WTC11 (cell line): ENCODE results near the gene G6PC3. TPM values are rescaled to one million over a fixed set of nuclear protein-coding genes. Genes with fewer than 3 reads are reported as not detected.
A peak's percentile ranks its signal among the peaks of the same experiment; 100 is the strongest.

Experiments used
- CTCF ChIP-seq: fragments of 200-600 bp; IDR thresholded peaks from 2 replicates; pipeline ENCODE4 v1.8.0; 2022; ENCODE audit warnings: antibody characterized with exemption
- E2F5 ChIP-seq: sonication (generic); formaldehyde crosslinking; IDR thresholded peaks from 2 replicates; pipeline ENCODE4 v1.8.1; 2022; ENCODE audit warnings: mild to moderate bottlenecking, moderate library complexity, missing genetic modification reagents
- FOXK1 ChIP-seq: sonication (generic); formaldehyde crosslinking; IDR thresholded peaks from 2 replicates; pipeline ENCODE4 v1.8.0; 2022; ENCODE audit warnings: mild to moderate bottlenecking, moderate library complexity, missing genetic modification reagents
- HMGA2 ChIP-seq: fragments of 250-450 bp; sonication (Bioruptor Pico); IDR thresholded peaks from 2 replicates; pipeline ENCODE4 v1.4.0; 2021; ENCODE audit warnings: mild to moderate bottlenecking, moderate library complexity
- JUN ChIP-seq: sonication (generic); formaldehyde crosslinking; IDR thresholded peaks from 2 replicates; pipeline ENCODE4 v1.8.0; 2023; ENCODE audit warnings: mild to moderate bottlenecking, missing genetic modification reagents
- OVOL2 ChIP-seq: fragments of 250-450 bp; sonication (Bioruptor Pico); IDR thresholded peaks from 2 replicates; pipeline ENCODE4 v1.9.0; 2021; ENCODE audit warnings: mild to moderate bottlenecking, borderline replicate concordance
- RELA ChIP-seq: sonication (generic); formaldehyde crosslinking; IDR thresholded peaks from 2 replicates; pipeline ENCODE4 v1.8.1; 2022; ENCODE audit warnings: missing genetic modification reagents, mild to moderate bottlenecking, borderline replicate concordance
- RORB ChIP-seq: fragments of 250-450 bp; sonication (Bioruptor Pico); IDR thresholded peaks from 2 replicates; pipeline ENCODE4 v1.9.0; 2021; ENCODE audit warnings: mild to moderate bottlenecking
- SMAD3 ChIP-seq: sonication (generic); formaldehyde crosslinking; IDR thresholded peaks from 2 replicates; pipeline ENCODE4 v1.8.0; 2022; ENCODE audit warnings: missing genetic modification reagents, mild to moderate bottlenecking, borderline replicate concordance
- SMAD4 ChIP-seq: sonication (generic); formaldehyde crosslinking; IDR thresholded peaks from 2 replicates; pipeline ENCODE4 v1.8.0; 2022; ENCODE audit warnings: mild to moderate bottlenecking, missing genetic modification reagents
- STAT6 ChIP-seq: sonication (generic); formaldehyde crosslinking; conservative IDR thresholded peaks from 2 replicates; pipeline ENCODE4 v1.8.1; 2023; ENCODE audit warnings: mild to moderate bottlenecking, low read depth, missing genetic modification reagents, moderate library complexity
- TEAD1 ChIP-seq: sonication (generic); formaldehyde crosslinking; IDR thresholded peaks from 2 replicates; pipeline ENCODE4 v1.8.0; 2022; ENCODE audit warnings: mild to moderate bottlenecking, missing genetic modification reagents
- USF1 ChIP-seq: sonication (generic); formaldehyde crosslinking; IDR thresholded peaks from 2 replicates; pipeline ENCODE4 v1.8.0; 2022; ENCODE audit warnings: mild to moderate bottlenecking, missing genetic modification reagents
- ZNF396 ChIP-seq: fragments of 250-450 bp; sonication (Bioruptor Pico); IDR thresholded peaks from 2 replicates; pipeline ENCODE4 v1.8.0; 2021; ENCODE audit warnings: mild to moderate bottlenecking, moderate library complexity, borderline replicate concordance
- ZNF425 ChIP-seq: fragments of 250-450 bp; sonication (Bioruptor Pico); conservative IDR thresholded peaks from 2 replicates; pipeline ENCODE4 v1.9.0; 2021; ENCODE audit warnings: mild to moderate bottlenecking
- ZSCAN18 ChIP-seq: fragments of 250-450 bp; sonication (Bioruptor Pico); IDR thresholded peaks from 2 replicates; pipeline ENCODE4 v2.1.2; 2022; ENCODE audit warnings: mild to moderate bottlenecking, moderate library complexity
- total RNA-seq: library from RNA; stranded (reverse); gene quantifications from 3 replicates; pipeline ENCODE4 v1.2.3, GENCODE V29; 2021
- TF ChIP-seq, protein P1 (sequence below): sonication (generic); formaldehyde crosslinking; IDR thresholded peaks from 2 replicates; pipeline ENCODE4 v1.8.0; 2022; ENCODE audit warnings: mild to moderate bottlenecking, missing genetic modification reagents
- TF ChIP-seq, protein P2 (sequence below): sonication (generic); formaldehyde crosslinking; IDR thresholded peaks from 2 replicates; pipeline ENCODE4 v1.8.1; 2022; ENCODE audit warnings: missing genetic modification reagents, borderline replicate concordance
- TF ChIP-seq, protein P3 (sequence below): sonication (generic); formaldehyde crosslinking; IDR thresholded peaks from 2 replicates; pipeline ENCODE4 v1.8.1; 2023; ENCODE audit warnings: mild to moderate bottlenecking, missing genetic modification reagents, moderate library complexity
- TF ChIP-seq, protein P4 (sequence below): sonication (generic); formaldehyde crosslinking; IDR thresholded peaks from 2 replicates; pipeline ENCODE4 v1.8.1; 2023; ENCODE audit warnings: mild to moderate bottlenecking, missing genetic modification reagents
- TF ChIP-seq, protein P5 (sequence below): sonication (generic); formaldehyde crosslinking; IDR thresholded peaks from 2 replicates; pipeline ENCODE4 v1.8.1; 2023; ENCODE audit warnings: mild to moderate bottlenecking, moderate library complexity, missing genetic modification reagents

The G6PC3 gene
- total RNA-seq, 1 experiment from 2014 or later, result 121 TPM

- TF ChIP-seq, protein P1, sequence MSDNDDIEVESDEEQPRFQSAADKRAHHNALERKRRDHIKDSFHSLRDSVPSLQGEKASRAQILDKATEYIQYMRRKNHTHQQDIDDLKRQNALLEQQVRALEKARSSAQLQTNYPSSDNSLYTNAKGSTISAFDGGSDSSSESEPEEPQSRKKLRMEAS (CRISPR knock-in tag), result peak; percentile 99
- TF ChIP-seq, protein P2, sequence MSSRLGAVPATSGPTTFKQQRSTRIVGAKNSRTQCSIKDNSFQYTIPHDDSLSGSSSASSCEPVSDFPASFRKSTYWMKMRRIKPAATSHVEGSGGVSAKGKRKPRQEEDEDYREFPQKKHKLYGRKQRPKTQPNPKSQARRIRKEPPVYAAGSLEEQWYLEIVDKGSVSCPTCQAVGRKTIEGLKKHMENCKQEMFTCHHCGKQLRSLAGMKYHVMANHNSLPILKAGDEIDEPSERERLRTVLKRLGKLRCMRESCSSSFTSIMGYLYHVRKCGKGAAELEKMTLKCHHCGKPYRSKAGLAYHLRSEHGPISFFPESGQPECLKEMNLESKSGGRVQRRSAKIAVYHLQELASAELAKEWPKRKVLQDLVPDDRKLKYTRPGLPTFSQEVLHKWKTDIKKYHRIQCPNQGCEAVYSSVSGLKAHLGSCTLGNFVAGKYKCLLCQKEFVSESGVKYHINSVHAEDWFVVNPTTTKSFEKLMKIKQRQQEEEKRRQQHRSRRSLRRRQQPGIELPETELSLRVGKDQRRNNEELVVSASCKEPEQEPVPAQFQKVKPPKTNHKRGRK, result no peak
- TF ChIP-seq FOXK1 (CRISPR knock-in tag), result peak; percentile 98
- peak; percentile 51 for TF ChIP-seq SMAD3 (CRISPR knock-in tag)
- no peak for TF ChIP-seq HMGA2 (CRISPR knock-in tag)
- TF ChIP-seq ZNF425 (CRISPR knock-in tag), result no peak
- TF ChIP-seq RELA, result peak; percentile 56; the same call in 1 of the 2 replicates
- TF ChIP-seq USF1 (CRISPR knock-in tag), result peak; percentile 98
- TF ChIP-seq JUN (CRISPR knock-in tag), result no peak
- TF ChIP-seq ZNF396 (CRISPR knock-in tag), result no peak
- TF ChIP-seq, protein P3, sequence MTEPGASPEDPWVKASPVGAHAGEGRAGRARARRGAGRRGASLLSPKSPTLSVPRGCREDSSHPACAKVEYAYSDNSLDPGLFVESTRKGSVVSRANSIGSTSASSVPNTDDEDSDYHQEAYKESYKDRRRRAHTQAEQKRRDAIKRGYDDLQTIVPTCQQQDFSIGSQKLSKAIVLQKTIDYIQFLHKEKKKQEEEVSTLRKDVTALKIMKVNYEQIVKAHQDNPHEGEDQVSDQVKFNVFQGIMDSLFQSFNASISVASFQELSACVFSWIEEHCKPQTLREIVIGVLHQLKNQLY (CRISPR knock-in tag), result no peak
- TF ChIP-seq, protein P4, sequence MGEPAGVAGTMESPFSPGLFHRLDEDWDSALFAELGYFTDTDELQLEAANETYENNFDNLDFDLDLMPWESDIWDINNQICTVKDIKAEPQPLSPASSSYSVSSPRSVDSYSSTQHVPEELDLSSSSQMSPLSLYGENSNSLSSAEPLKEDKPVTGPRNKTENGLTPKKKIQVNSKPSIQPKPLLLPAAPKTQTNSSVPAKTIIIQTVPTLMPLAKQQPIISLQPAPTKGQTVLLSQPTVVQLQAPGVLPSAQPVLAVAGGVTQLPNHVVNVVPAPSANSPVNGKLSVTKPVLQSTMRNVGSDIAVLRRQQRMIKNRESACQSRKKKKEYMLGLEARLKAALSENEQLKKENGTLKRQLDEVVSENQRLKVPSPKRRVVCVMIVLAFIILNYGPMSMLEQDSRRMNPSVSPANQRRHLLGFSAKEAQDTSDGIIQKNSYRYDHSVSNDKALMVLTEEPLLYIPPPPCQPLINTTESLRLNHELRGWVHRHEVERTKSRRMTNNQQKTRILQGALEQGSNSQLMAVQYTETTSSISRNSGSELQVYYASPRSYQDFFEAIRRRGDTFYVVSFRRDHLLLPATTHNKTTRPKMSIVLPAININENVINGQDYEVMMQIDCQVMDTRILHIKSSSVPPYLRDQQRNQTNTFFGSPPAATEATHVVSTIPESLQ (CRISPR knock-in tag), result no peak
- TF ChIP-seq STAT6 (CRISPR knock-in tag), result no peak
- no peak for TF ChIP-seq SMAD4 (CRISPR knock-in tag)
- peak; percentile 66 for TF ChIP-seq TEAD1 (CRISPR knock-in tag)
- TF ChIP-seq E2F5 (CRISPR knock-in tag), result peak; percentile 49; the same call in 1 of the 2 replicates
- no peak for TF ChIP-seq ZSCAN18 (CRISPR knock-in tag)
- TF ChIP-seq, protein P5, sequence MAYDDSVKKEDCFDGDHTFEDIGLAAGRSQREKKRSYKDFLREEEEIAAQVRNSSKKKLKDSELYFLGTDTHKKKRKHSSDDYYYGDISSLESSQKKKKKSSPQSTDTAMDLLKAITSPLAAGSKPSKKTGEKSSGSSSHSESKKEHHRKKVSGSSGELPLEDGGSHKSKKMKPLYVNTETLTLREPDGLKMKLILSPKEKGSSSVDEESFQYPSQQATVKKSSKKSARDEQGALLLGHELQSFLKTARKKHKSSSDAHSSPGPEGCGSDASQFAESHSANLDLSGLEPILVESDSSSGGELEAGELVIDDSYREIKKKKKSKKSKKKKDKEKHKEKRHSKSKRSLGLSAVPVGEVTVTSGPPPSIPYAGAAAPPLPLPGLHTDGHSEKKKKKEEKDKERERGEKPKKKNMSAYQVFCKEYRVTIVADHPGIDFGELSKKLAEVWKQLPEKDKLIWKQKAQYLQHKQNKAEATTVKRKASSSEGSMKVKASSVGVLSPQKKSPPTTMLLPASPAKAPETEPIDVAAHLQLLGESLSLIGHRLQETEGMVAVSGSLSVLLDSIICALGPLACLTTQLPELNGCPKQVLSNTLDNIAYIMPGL (CRISPR knock-in tag), result no peak
- TF ChIP-seq CTCF, result no peak
- no peak for TF ChIP-seq OVOL2 (CRISPR knock-in tag)
- TF ChIP-seq RORB, result no peak
Observed at GRCh38 chr17:44070455-44071197, at the start of gene G6PC3 (continued).
